Vagina (tissue), 2 donors: ENCODE data around the gene GALNT7. TPM values are rescaled to one million over a fixed set of nuclear protein-coding genes. Genes with fewer than 3 reads are reported as not detected.
"Not testable (repeated sequence)": the region's sequence is repeated elsewhere in the genome, so short reads cannot be mapped to it uniquely, and the experiment has no call there.

Experiments
- DNase-seq, 2 donors: peaks; one replicate each; pipeline ENCODE4 v3.0.0-alpha.2; 2017; ENCODE audit errors: extremely low spot score in 2 of 2
- H3K27ac ChIP-seq: fragments of 200-600 bp; sonication (generic); one replicate; pipeline ENCODE4 v1.5.1; 2019
- H3K27me3 ChIP-seq: fragments of 200-600 bp; sonication (generic); one replicate; pipeline ENCODE4 v1.5.1; 2019
- H3K36me3 ChIP-seq, 2 donors: fragments of 200-600 bp; sonication (generic); one replicate each; pipeline ENCODE4 v1.5.1; 2017 to 2019
- H3K4me1 ChIP-seq: fragments of 200-600 bp; sonication (generic); one replicate; pipeline ENCODE4 v1.5.1; 2019
- H3K4me3 ChIP-seq, 2 donors: fragments of 200-600 bp; sonication (generic); 1 replicate in 1 of 2; 2 replicates in 1 of 2; pipeline ENCODE4 v1.5.1; 2016 to 2019
- H3K9me3 ChIP-seq: fragments of 200-600 bp; sonication (generic); one replicate; pipeline ENCODE4 v1.5.1; 2019
- CTCF ChIP-seq, 3 experiments: fragments of 450-650 bp in 2 of 3; fragments of 200-600 bp in 1 of 3; sonication (generic) in 1 of 3; IDR thresholded peaks; one replicate each; pipeline ENCODE4 v1.5.1; 2017 to 2019; ENCODE audit warnings: antibody characterized with exemption in 3 of 3, mild to moderate bottlenecking in 2 of 3, moderate library complexity in 2 of 3
- POLR2A ChIP-seq, 2 donors: fragments of 450-650 bp; IDR thresholded peaks; one replicate each; pipeline ENCODE4 v1.6.1; 2017; ENCODE audit warnings: antibody characterized with exemption in 2 of 2, mild to moderate bottlenecking in 2 of 2, moderate library complexity in 2 of 2
- POLR2AphosphoS5 ChIP-seq, 2 donors: sonication (generic); formaldehyde crosslinking; IDR thresholded peaks; one replicate each; pipeline ENCODE4 v1.9.0; 2017; ENCODE audit warnings: antibody characterized with exemption in 2 of 2, mild to moderate bottlenecking in 2 of 2, low read depth in 1 of 2; ENCODE audit not compliant: insufficient read depth in 1 of 2
- intact Hi-C: fragments of 100-400 bp; cut with DNase I; formaldehyde crosslinking; loops from one replicate; pipeline ENCODE4 v1.15.1; 2023
- total RNA-seq: library from RNA; depleted of rRNA; stranded (reverse); fragments of >200 nt; gene quantifications from one replicate; pipeline ENCODE4 v1.2.3, GENCODE V29; 2016

The GALNT7 gene
- total RNA-seq, result 9.1 TPM

GRCh38 chr4:173168396-173169177, at the start of gene GALNT7:
Gene GALNT7 (plus strand): TSS chr4:173168811. CDS start chr4:173168836, 25 bp downstream.
- no peak for DNase-seq
- Histone ChIP-seq H3K4me1 (peaks cover 10% of the 10 kb centered on the region), H3K36me3 (no peaks in the 10 kb centered on the region), H3K27me3 (no peaks in the 10 kb centered on the region), H3K4me3 (peak within 1 kb of the TSS; percentile 81 to 88), H3K27ac (peak within 1 kb of the TSS; percentile 92), H3K9me3 (no peaks in the 10 kb centered on the region)
- no peak for TF ChIP-seq CTCF (IDR thresholded peaks at IDR 0.05)
- TF ChIP-seq POLR2A (IDR thresholded peaks at IDR 0.05), result no peak
- TF ChIP-seq POLR2AphosphoS5 (IDR thresholded peaks at IDR 0.05; ENCODE audit: insufficient read depth in 1 of 2, low read depth in 1 of 2), result no peak
- intact Hi-C loops, result no loop called here

GRCh38 chr4:173118819-173119218, 49.8 kb upstream of the GALNT7 start:
- H3K9me3 ChIP-seq, H3K27me3 ChIP-seq, H3K27ac ChIP-seq, H3K4me3 ChIP-seq, intact Hi-C loops, H3K36me3 ChIP-seq, DNase-seq: not testable (repeated sequence)
- H3K4me1 ChIP-seq, result peaks cover 11% of the 10 kb centered on the region

- no peaks in the 10 kb centered on the region for H3K27me3 ChIP-seq
- H3K4me1 ChIP-seq, result peaks cover 11% of the 10 kb centered on the region
- H3K4me3 ChIP-seq, result no peak overlapping the region
- intact Hi-C loops, result no loop called here
- no peaks in the 10 kb centered on the region for H3K9me3 ChIP-seq
- DNase-seq, result no peak
- H3K27ac ChIP-seq, result no peak overlapping the region
- no peaks in the 10 kb centered on the region for H3K36me3 ChIP-seq
- TF ChIP-seq POLR2A (IDR thresholded peaks at IDR 0.05) (no peak), POLR2AphosphoS5 (IDR thresholded peaks at IDR 0.05; ENCODE audit: insufficient read depth in 1 of 2, low read depth in 1 of 2) (no peak), CTCF (IDR thresholded peaks at IDR 0.05) (no peak)
Measured at GRCh38 chr4:173119818-173120217, 48.8 kb upstream of the GALNT7 start.

GRCh38 chr4:173121076-173121561, 47.5 kb upstream of the GALNT7 start:
- Histone ChIP-seq H3K36me3 (no peaks in the 10 kb centered on the region), H3K4me1 (peaks cover 11% of the 10 kb centered on the region), H3K27me3 (no peaks in the 10 kb centered on the region), H3K4me3 (no peak overlapping the region), H3K27ac (no peak overlapping the region), H3K9me3 (no peaks in the 10 kb centered on the region)
- TF ChIP-seq CTCF (IDR thresholded peaks at IDR 0.05) (no peak), POLR2AphosphoS5 (IDR thresholded peaks at IDR 0.05; ENCODE audit: insufficient read depth in 1 of 2, low read depth in 1 of 2) (no peak), POLR2A (IDR thresholded peaks at IDR 0.05) (no peak)
- intact Hi-C loops, result no loop called here
- DNase-seq, result no peak

- DNase-seq, result no peak
- intact Hi-C loops, result no loop called here
- Histone ChIP-seq H3K4me3 (no peak overlapping the region), H3K9me3 (no peaks in the 10 kb centered on the region), H3K27me3 (no peaks in the 10 kb centered on the region), H3K36me3 (no peaks in the 10 kb centered on the region), H3K4me1 (peaks cover 11% of the 10 kb centered on the region), H3K27ac (no peak overlapping the region)
- TF ChIP-seq POLR2A (IDR thresholded peaks at IDR 0.05) (no peak), POLR2AphosphoS5 (IDR thresholded peaks at IDR 0.05; ENCODE audit: insufficient read depth in 1 of 2, low read depth in 1 of 2) (no peak), CTCF (IDR thresholded peaks at IDR 0.05) (no peak)
Measured at GRCh38 chr4:173124209-173124865, 44.3 kb upstream of the GALNT7 start.
